SU-DHL-6 (cell line): ENCODE measurements around the gene KCNQ1OT1.

Experiments used
- H2AFZ ChIP-seq: fragments of 200-600 bp; sonication (generic); 2 replicates; pipeline ENCODE4 v1.6.1; 2014; ENCODE audit warnings: low read depth, mild to moderate bottlenecking, moderate library complexity, mixed read lengths, antibody characterized with exemption, low read length; ENCODE audit not compliant: severe bottlenecking
- H3F3A ChIP-seq: fragments of 200-600 bp; shearing (Covaris generic); 2 replicates; pipeline ENCODE4 v1.6.0; 2016; ENCODE audit warnings: antibody characterized with exemption, mild to moderate bottlenecking; ENCODE audit not compliant: insufficient read depth
- H3K27ac ChIP-seq: fragments of 200-600 bp; sonication (generic); 2 replicates; pipeline ENCODE4 v1.5.1; 2016; ENCODE audit warnings: low read depth, mild to moderate bottlenecking, low read length, moderate library complexity, mixed read lengths
- H3K27me3 ChIP-seq: fragments of 200-600 bp; sonication (generic), shearing (Covaris generic); 2 replicates; pipeline ENCODE4 v1.6.0; 2014; ENCODE audit warnings: mild to moderate bottlenecking, low read length
- H3K36me3 ChIP-seq: fragments of 200-600 bp; sonication (generic); 2 replicates; pipeline ENCODE4 v1.6.1; 2014; ENCODE audit warnings: mild to moderate bottlenecking, low read length, mixed read lengths
- H3K4me2 ChIP-seq: fragments of 300-600, 200-600 bp; shearing (Covaris generic), sonication (generic); 2 replicates; pipeline ENCODE4 v1.6.0; 2014; ENCODE audit warnings: low read length, low read depth, mild to moderate bottlenecking; ENCODE audit not compliant: poor library complexity, severe bottlenecking
- H3K4me3 ChIP-seq: fragments of 200-600 bp; sonication (generic); 2 replicates; pipeline ENCODE4 v1.5.1; 2014; ENCODE audit warnings: antibody characterized with exemption, low read length, mild to moderate bottlenecking, mixed read lengths; ENCODE audit not compliant: insufficient read depth, poor library complexity, severe bottlenecking
- H3K79me2 ChIP-seq: fragments of 200-600 bp; sonication (generic); 2 replicates; pipeline ENCODE4 v1.6.1; 2014; ENCODE audit warnings: mild to moderate bottlenecking, low read length, moderate library complexity; ENCODE audit not compliant: insufficient read depth
- H3K9ac ChIP-seq: fragments of 200-600 bp; sonication (generic); 2 replicates; pipeline ENCODE4 v1.7.0; 2014; ENCODE audit warnings: mild to moderate bottlenecking, low read length
- H3K9me2 ChIP-seq: fragments of 200-600 bp; sonication (generic); replicated peaks from 2 replicates; pipeline ENCODE4 v1.6.1; 2014; ENCODE audit warnings: low read length; ENCODE audit not compliant: insufficient read depth
- H3K9me3 ChIP-seq: fragments of 200-600 bp; sonication (generic); 2 replicates; pipeline ENCODE4 v1.6.1; 2014; ENCODE audit warnings: low read length, mixed read lengths; ENCODE audit not compliant: insufficient read depth
- H4K20me1 ChIP-seq: fragments of 200-600 bp; sonication (generic); 2 replicates; pipeline ENCODE4 v1.6.1; 2014; ENCODE audit warnings: low read depth, mild to moderate bottlenecking, antibody characterized with exemption, low read length, moderate library complexity, mixed read lengths
- CTCF ChIP-seq: fragments of 200-600 bp; sonication (generic); IDR thresholded peaks from one replicate; pipeline ENCODE4 v1.5.1; 2017; ENCODE audit warnings: antibody characterized with exemption, mild to moderate bottlenecking, low read length, moderate library complexity; ENCODE audit not compliant: insufficient read depth, poor library complexity, severe bottlenecking
- EZH2phosphoT487 ChIP-seq: fragments of 200-600 bp; sonication (generic), shearing (Covaris generic); conservative IDR thresholded peaks from 2 replicates; pipeline ENCODE4 v1.6.1; 2018; ENCODE audit warnings: mild to moderate bottlenecking, antibody characterized with exemption, low read length, moderate library complexity, mixed read lengths

Gene KCNQ1OT1

GRCh38 chr11:2716376-2717095 is 16.7 kb upstream of the KCNQ1OT1 start:
- Histone ChIP-seq H3K4me2 (no peak overlapping the region), H3K9ac (no peak overlapping the region), H3K27me3 (no peaks in the 10 kb centered on the region), H3K9me2 (no peaks in the 10 kb centered on the region), H2AFZ (no peak overlapping the region), H3K36me3 (no peaks in the 10 kb centered on the region), H3K27ac (no peak overlapping the region), H3K79me2 (no peaks in the 10 kb centered on the region), H4K20me1 (no peaks in the 10 kb centered on the region), H3F3A (no peaks in the 10 kb centered on the region), H3K4me3 (no peak overlapping the region), H3K9me3 (no peaks in the 10 kb centered on the region)
- TF ChIP-seq CTCF (no peak), EZH2phosphoT487 (no peak)

GRCh38 chr11:2715716-2716350 is 16.0 kb upstream of the KCNQ1OT1 start:
- Histone ChIP-seq H3K27ac (no peak overlapping the region), H3K79me2 (no peaks in the 10 kb centered on the region), H2AFZ (no peak overlapping the region), H3K9ac (no peak overlapping the region), H3K4me2 (no peak overlapping the region), H3K36me3 (no peaks in the 10 kb centered on the region), H3F3A (no peaks in the 10 kb centered on the region), H3K9me2 (no peaks in the 10 kb centered on the region), H3K4me3 (no peak overlapping the region), H3K27me3 (no peaks in the 10 kb centered on the region), H4K20me1 (no peaks in the 10 kb centered on the region), H3K9me3 (no peaks in the 10 kb centered on the region)
- TF ChIP-seq CTCF (no peak), EZH2phosphoT487 (no peak)

- Histone ChIP-seq H3K4me3 (no peak overlapping the region), H3K36me3 (no peaks in the 10 kb centered on the region), H3K4me2 (no peak overlapping the region), H3K79me2 (no peaks in the 10 kb centered on the region), H3K27ac (no peak overlapping the region), H3K27me3 (no peaks in the 10 kb centered on the region), H3K9me2 (no peaks in the 10 kb centered on the region), H3F3A (no peaks in the 10 kb centered on the region), H3K9me3 (no peaks in the 10 kb centered on the region), H3K9ac (no peak overlapping the region), H4K20me1 (no peaks in the 10 kb centered on the region), H2AFZ (no peak overlapping the region)
- TF ChIP-seq EZH2phosphoT487 (no peak), CTCF (no peak)
Measured at GRCh38 chr11:2714871-2715270, 15.1 kb upstream of the KCNQ1OT1 start.
